HG02840 (cell line): ENCODE measurements around the gene MYO15A.

Experiments used
- ATAC-seq: cut with Tn5 transposase; IDR thresholded peaks from one replicate; pipeline ENCODE4 v1.9.1; 2021; ENCODE audit warnings: mild to moderate bottlenecking, moderate library complexity, moderate number of reproducible peaks; ENCODE audit not compliant: unreplicated experiment, low FRiP score

MYO15A gene

GRCh38 chr17:18155179-18155578 is 46.6 kb downstream of the MYO15A start:
- no peak for ATAC-seq

GRCh38 chr17:18156171-18156975 is 47.8 kb downstream of the MYO15A start:
- no peak for ATAC-seq

DNA sequence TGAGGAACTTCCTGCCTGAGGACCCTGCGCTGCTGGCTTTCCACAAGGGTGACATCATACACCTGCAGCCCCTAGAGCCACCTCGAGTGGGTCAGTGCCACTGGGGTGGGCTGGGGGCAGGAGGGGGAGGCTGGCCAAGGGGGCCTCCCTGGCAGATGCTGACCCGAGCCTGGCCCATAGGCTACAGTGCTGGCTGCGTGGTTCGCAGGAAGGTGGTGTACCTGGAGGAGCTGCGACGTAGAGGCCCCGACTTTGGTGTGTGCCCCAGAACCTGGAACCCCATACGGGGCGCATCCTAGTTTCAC is 48.4 kb downstream of the MYO15A start:
- no peak for ATAC-seq

DNA sequence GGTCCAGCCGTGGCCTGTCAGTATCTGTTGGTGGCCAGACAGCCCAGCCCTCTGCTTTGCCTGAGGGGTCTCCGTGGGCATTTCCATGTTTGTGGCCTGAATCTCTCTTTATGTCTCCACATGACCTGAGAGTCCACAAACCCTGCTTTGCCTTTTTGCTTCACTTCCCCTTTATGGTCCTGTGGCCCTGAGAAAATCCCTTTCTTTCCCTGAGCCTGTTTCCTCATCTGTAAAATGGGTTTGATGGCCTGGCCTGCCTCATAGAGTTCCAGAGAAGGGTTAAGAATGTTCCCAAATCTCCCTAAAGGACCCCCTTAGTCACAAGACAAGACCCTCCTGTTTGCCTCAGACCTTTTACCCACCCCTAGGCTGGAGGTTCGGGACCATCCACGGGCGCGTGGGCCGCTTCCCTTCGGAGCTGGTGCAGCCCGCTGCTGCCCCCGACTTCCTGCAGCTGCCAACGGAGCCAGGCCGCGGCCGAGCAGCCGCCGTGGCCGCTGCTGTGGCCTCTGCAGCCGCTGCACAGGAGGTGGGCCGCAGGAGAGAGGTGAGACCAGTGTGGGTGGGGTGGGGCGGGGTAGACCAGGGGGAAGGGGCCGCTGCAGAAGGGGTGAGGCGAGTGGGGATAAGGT is 48.9 kb downstream of the MYO15A start:
- ATAC-seq = no peak

- ATAC-seq = peak; percentile 58
These were observed 49.6 kb downstream of the MYO15A start for GRCh38 chr17:18158022-18158600.

- no peak for ATAC-seq
These were observed 51.1 kb downstream of the MYO15A start for GRCh38 chr17:18159551-18160120.

DNA sequence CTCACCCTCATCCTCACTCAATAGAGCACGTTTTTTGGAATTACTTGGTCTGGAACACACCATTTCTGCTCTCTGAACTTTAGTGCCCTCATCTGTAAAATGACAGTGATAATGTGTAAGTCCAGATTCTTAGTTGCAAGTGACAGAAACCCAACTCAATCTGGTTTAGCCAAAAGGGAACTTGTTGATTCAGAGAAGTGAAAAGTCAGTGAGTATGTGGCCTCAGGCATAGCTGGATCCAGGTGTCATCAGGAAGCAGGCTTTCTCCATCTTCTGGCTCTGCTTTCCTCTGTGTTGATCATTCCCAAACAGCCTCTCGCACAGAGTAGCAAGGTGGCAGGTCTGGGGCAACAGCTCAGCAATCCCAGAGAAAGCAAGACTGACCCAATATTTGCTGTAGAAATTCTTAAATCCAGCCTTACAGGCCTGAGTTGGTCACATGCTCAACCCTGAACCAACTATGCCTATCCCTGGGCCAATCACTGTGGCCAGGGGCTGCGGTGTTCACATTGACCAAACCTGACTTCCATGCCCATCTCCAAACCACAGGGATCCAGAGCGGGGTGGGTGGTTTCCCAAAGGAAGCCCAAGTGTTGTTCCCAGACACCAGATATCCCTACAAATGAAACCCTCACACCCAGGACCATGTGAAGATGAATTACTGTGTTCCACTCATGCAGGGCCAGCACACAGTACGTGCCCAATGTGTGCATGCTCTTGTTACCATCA is 51.7 kb downstream of the MYO15A start:
- no peak for ATAC-seq

DNA sequence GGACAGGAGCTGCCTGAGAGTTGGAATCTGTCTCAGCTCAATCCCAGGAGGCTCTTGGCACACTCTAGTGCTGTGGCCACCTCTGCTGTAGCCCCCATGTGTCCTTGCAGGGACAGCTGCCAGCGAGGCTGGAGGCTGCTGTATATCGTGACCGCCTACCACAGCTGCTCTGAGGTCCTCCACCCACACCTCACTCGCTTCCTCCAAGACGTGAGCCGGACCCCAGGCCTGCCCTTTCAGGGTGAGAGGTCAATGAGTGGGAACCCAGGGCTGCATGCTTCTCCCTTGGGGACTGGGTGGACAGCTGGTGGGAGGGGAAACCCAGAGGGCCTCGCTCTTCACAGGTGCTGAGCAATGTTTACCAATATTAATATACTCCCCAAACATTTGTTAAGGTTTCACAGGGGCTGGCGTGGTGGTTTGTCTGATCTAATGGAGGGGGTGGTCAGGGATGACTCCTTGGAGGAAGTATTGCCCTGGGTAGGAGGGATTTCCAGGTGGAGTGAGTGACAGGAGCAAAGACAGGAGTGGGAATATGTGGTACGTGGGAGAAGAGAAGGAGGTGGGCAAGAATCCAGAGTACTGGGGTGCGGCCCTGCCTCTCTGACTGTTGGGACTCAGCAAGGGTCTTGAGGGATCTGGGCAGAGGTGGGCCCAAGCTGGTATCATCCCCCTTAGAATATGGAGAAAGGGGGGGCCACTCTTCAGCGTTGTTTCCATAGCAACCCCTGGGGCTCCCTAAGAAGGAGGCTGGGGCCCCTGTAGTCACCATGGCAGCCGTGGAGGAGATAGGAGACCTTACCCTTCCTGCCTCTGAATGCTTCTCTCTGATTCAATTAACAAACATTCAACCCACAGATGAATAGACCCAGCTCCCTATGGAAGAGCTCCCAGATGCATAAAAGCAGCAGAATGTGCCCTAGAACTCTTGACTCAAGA is 52.9 kb downstream of the MYO15A start:
- ATAC-seq = no peak

DNA sequence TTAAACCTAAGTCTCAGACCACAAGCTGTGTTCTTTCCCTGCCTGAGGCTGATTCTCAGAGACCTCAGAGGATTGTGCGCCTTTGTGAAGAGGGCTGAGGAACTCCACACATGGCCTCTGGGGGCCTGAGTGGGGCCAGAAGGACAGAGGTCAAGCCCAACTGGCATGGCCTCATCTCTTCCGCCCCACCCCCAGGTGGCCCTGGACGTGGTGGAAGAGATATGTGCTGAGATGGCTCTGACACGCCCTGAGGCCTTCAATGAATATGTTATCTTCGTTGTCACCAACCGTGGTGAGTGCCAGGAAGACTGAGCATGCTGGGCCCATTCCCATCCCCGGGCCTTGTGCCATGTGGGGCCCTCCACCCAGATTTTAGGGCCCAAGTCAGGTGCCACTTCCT is 55.0 kb downstream of the MYO15A start:
- no peak for ATAC-seq

DNA sequence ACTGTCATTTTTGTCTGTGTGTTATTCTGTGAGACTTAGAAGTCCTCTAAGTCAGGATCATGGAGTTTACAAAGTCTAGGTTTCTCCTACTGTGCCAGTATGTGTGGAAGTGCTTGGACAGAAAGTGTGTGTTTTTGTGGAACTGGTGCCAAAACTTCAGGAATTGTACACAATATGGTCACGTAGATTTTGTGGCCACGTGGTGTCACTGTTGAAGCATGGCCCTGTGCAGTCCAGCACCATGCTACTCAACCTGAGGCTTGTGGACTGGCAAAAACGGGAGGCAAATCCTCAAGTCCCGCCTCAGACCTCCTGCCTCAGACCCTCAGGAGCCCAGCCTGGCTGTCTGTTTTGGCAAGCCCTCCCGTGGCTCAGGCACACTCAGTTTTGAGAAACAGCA is 58.3 kb downstream of the MYO15A start:
- ATAC-seq = no peak

GRCh38 chr17:18167421-18167820 is 58.9 kb downstream of the MYO15A start:
- ATAC-seq = no peak

GRCh38 chr17:18172531-18173278 is 64.1 kb downstream of the MYO15A start:
- no peak for ATAC-seq

- no peak for ATAC-seq
These were observed 65.2 kb downstream of the MYO15A start for GRCh38 chr17:18173740-18174139.

DNA sequence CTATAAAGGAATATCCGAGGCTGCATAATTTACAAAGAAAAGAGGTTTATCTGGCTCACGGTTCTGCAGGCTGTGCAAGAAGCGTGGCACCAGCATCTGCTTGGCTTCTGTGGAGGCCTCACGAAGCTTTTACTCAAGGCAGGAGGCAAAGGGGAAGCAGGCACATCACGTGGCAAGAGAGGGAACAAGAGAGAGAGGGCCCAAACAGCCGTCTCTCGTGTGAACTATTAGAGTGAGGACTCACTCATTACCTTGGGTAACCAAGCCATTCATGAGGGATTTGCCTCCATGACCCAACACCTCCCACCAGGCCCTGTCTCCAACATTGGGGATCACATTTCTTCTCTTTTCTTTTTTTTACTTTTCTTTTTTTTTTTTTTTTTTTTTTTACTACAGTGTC is 67.6 kb downstream of the MYO15A start:
- ATAC-seq = no peak

GRCh38 chr17:18177133-18177532 is 68.6 kb downstream of the MYO15A start:
- no peak for ATAC-seq

GRCh38 chr17:18177722-18178121 is 69.2 kb downstream of the MYO15A start:
- no peak for ATAC-seq

- no peak for ATAC-seq
These were observed 70.6 kb downstream of the MYO15A start for GRCh38 chr17:18179196-18179595.

DNA sequence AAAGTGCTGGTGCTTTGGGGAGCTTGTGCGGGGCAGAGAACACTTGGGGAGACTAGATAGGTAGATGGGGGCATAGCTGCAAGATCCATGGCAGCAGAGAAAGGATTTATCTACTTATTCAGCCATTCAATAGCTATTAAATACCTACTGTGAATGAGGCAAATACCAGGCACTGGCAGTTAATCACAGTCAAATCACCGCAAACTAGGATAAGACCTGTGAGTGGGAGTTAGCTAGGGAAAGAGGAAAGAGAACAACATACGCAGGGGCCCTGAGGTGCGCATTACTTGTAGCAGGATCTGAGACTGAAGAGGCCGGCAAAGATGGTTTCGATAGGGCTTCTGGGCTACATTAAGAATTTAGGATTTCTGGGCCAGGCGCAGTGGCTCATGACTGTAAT is 71.2 kb downstream of the MYO15A start:
- ATAC-seq = no peak

DNA sequence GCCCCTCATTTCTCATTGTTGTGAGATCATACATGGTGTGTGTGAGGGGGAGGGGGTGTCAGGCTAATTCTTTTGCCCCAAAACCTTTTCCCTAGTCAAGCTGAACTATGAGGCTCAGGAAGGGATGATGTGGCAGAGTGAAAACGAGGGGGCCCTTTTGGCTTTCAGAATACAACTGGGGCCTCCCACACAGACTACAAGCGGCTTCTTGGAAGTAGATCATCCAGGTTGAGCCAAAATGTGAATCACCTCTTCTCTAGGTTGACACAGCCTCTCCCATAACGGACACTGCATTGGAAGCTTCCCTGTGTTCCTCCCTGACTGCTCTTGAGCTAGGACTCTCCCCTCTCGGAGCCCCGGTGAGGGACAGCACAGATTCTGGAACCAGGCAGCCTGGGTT is 72.8 kb downstream of the MYO15A start:
- ATAC-seq = no peak
